Spleen (tissue), 11 donors: Measurements from ENCODE around the gene IL36RN. TPM values are rescaled to one million over a fixed set of nuclear protein-coding genes. Genes with fewer than 3 reads are reported as not detected.

Source experiments
- DNase-seq: peaks from one replicate; pipeline ENCODE4 v3.0.0-alpha.2; 2020
- H3K27ac ChIP-seq, 8 donors: fragments of 200-600 bp; sonication (generic) in 7 of 8; 1 replicate in 4 of 8; 2 replicates in 4 of 8; pipeline versions ENCODE4 v1.5.0 to v1.8.0; 2016 to 2021; ENCODE audit warnings: inconsistent platforms in 4 of 8, mild to moderate bottlenecking in 4 of 8, moderate library complexity in 1 of 8
- H3K27me3 ChIP-seq, 7 donors: fragments of 200-600 bp; sonication (generic) in 6 of 7; replicated peaks in 1 of 7; 1 replicate in 4 of 7; 2 replicates in 3 of 7; pipeline versions ENCODE4 v1.5.0 to v1.8.0; 2016 to 2021; ENCODE audit warnings: inconsistent platforms in 3 of 7, mild to moderate bottlenecking in 1 of 7
- H3K36me3 ChIP-seq, 6 donors: fragments of 200-600 bp; sonication (generic) in 5 of 6; 1 replicate in 4 of 6; 2 replicates in 2 of 6; pipeline versions ENCODE4 v1.5.0 to v1.8.0; 2016 to 2021; ENCODE audit warnings: inconsistent platforms in 2 of 6
- H3K4me1 ChIP-seq, 6 donors: fragments of 200-600 bp; sonication (generic) in 5 of 6; 1 replicate in 3 of 6; 2 replicates in 3 of 6; pipeline versions ENCODE4 v1.5.0 to v1.8.0; 2016 to 2021; ENCODE audit warnings: inconsistent platforms in 3 of 6
- H3K4me3 ChIP-seq, 8 donors: fragments of 200-600 bp; sonication (generic) in 7 of 8; 1 replicate in 4 of 8; 2 replicates in 4 of 8; pipeline versions ENCODE4 v1.5.0 to v1.8.0; 2016 to 2021; ENCODE audit warnings: inconsistent platforms in 4 of 8, mild to moderate bottlenecking in 4 of 8, moderate library complexity in 2 of 8
- H3K9me3 ChIP-seq, 8 donors: fragments of 200-600 bp; sonication (generic) in 7 of 8; 1 replicate in 4 of 8; 2 replicates in 4 of 8; pipeline versions ENCODE4 v1.5.0 to v1.8.0; 2016 to 2021; ENCODE audit warnings: inconsistent platforms in 4 of 8
- CTCF ChIP-seq, 11 experiments: fragments of 200-600 bp in 7 of 11; fragments of 450-650 bp in 4 of 11; sonication (generic) in 4 of 11; IDR thresholded peaks in 8 of 11; conservative IDR thresholded peaks in 3 of 11; 1 replicate in 7 of 11; 2 replicates in 4 of 11; pipeline versions ENCODE4 v1.4.0 to v1.8.0; 2016 to 2021; ENCODE audit warnings: antibody characterized with exemption in 11 of 11, inconsistent platforms in 4 of 11, mild to moderate bottlenecking in 1 of 11
- POLR2A ChIP-seq, 3 donors: fragments of 450-650 bp; IDR thresholded peaks; one replicate each; pipeline ENCODE4 v1.5.1; 2017; ENCODE audit warnings: antibody characterized with exemption in 3 of 3, mild to moderate bottlenecking in 1 of 3
- POLR2AphosphoS5 ChIP-seq, 3 donors: sonication (generic); formaldehyde crosslinking; IDR thresholded peaks; one replicate each; pipeline ENCODE4 v1.5.1; 2017; ENCODE audit warnings: antibody characterized with exemption in 3 of 3
- WGBS, 5 donors: extraction: QIAGEN DNeasy Blood & Tissue Kit in 3 of 5; methylation state at CpG; one replicate each; pipeline versions ENCODE4 v1.1.5 to v1.1.7; 2013 to 2018; 5-methylcytosine and 5-hydroxymethylcytosine counted together
- intact Hi-C: fragments of 100-400 bp; cut with DNase I; formaldehyde crosslinking; loops from one replicate; pipeline ENCODE4 v1.15.0; 2023; ENCODE audit warnings: low total_unique reads
- polyA plus RNA-seq, 3 donors: library from polyadenylated mRNA; stranded (reverse); fragments of 200-250 nt; gene quantifications; one replicate each; pipeline ENCODE4 v1.2.1, GENCODE V29; 2013
- total RNA-seq, 7 donors: library from RNA; depleted of rRNA in 3 of 7; stranded (reverse); fragments of >200 nt in 3 of 7; fragmentation: NEBNext Ultra II Directional in 4 of 7; extraction: Animal tissue kit (Norgen Biotek cat#: 25700) in 4 of 7; gene quantifications; one replicate each; pipeline versions ENCODE4 v1.1.0 to v1.2.1, GENCODE V29; 2016 to 2021
- donor health status: healthy with polysubstance abuse.
- donor health status: DM: no; HTN: no; CAD: no; lungs with moderate emphysema.
- donor health status: DM: no; HTN: no; CAD: no.
- donor health status: Bipolar disorder and iron deficiency.
- donor health status: healthy.
- donor health status: DM: no; HTN: no; CAD: no.
- donor health status: DM: yes; HTN: yes; CAD: no.

Gene IL36RN
- total and polyA plus RNA-seq, 10 donors: not detected

DNA sequence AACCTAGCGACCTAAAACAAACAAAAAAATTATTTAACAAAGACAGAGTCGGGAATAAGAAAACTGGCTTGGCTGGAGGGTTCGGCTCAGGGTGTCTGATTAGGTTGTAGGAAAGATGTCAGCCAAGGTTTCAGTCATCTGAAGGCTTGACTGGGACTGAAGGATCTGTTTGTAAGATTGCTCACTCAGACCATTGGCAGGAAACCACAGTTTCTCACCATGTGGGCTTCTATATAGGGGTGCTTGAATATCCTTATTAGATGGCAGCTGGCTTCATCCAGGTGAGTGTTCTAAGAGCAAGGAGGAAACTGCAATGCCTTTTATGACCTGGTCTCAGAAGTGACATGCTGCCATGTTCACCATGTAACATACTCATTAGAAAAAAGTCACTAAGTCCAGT, 5.3 kb upstream of the IL36RN start:
- H3K4me3 ChIP-seq: no peak overlapping the region
- no peak for TF ChIP-seq POLR2A (IDR thresholded peaks at IDR 0.05)
- TF ChIP-seq POLR2AphosphoS5 (IDR thresholded peaks at IDR 0.05): no peak
- TF ChIP-seq CTCF (IDR thresholded peaks at IDR 0.05 in 8 of 11, conservative IDR thresholded peaks at IDR 0.05 in 3 of 11): no peak
- H3K4me1 ChIP-seq: no peaks in the 10 kb centered on the region
- H3K27me3 ChIP-seq: peaks cover 0 to 14% (median 0%) of the 10 kb centered on the region in 7 donors
- H3K27ac ChIP-seq: no peak overlapping the region
- H3K36me3 ChIP-seq: no peaks in the 10 kb centered on the region
- peaks cover 0 to 40% (median 27%) of the 10 kb centered on the region in 8 donors for H3K9me3 ChIP-seq
- WGBS, 5 donors: 72 to 82% (median 74%) methylated on average over 3 of the region's 3 CpGs
- intact Hi-C loops: no loop called here
- no peak for DNase-seq

- Histone ChIP-seq H3K27me3 (peaks cover 0 to 16% (median 0%) of the 10 kb centered on the region in 7 donors), H3K4me1 (no peaks in the 10 kb centered on the region), H3K27ac (no peak overlapping the region), H3K9me3 (peaks cover 0 to 40% (median 27%) of the 10 kb centered on the region in 8 donors), H3K36me3 (no peaks in the 10 kb centered on the region), H3K4me3 (no peak overlapping the region)
- TF ChIP-seq POLR2A (IDR thresholded peaks at IDR 0.05): no peak
- TF ChIP-seq POLR2AphosphoS5 (IDR thresholded peaks at IDR 0.05): no peak
- TF ChIP-seq CTCF (IDR thresholded peaks at IDR 0.05 in 8 of 11, conservative IDR thresholded peaks at IDR 0.05 in 3 of 11): no peak
- intact Hi-C loops: no loop called here
- DNase-seq: no peak
Observed at GRCh38 chr2:113054066-113054465, 4.9 kb upstream of the IL36RN start.

- DNase-seq: no peak
- peaks cover 0 to 18% (median 0%) of the 10 kb centered on the region in 7 donors for H3K27me3 ChIP-seq
- no peak overlapping the region for H3K4me3 ChIP-seq
- no peaks in the 10 kb centered on the region for H3K36me3 ChIP-seq
- no peak for TF ChIP-seq CTCF (IDR thresholded peaks at IDR 0.05 in 8 of 11, conservative IDR thresholded peaks at IDR 0.05 in 3 of 11)
- no peak for TF ChIP-seq POLR2A (IDR thresholded peaks at IDR 0.05)
- no peak for TF ChIP-seq POLR2AphosphoS5 (IDR thresholded peaks at IDR 0.05)
- 69 to 83% (median 72%) methylated on average over 1 of the region's 1 CpG for WGBS, 5 donors
- no peak overlapping the region for H3K27ac ChIP-seq
- peaks cover 0 to 27% (median 21%) of the 10 kb centered on the region in 8 donors for H3K9me3 ChIP-seq
- intact Hi-C loops: no loop called here
- no peaks in the 10 kb centered on the region for H3K4me1 ChIP-seq
Observed at GRCh38 chr2:113056521-113056920, 2.5 kb upstream of the IL36RN start.

DNA sequence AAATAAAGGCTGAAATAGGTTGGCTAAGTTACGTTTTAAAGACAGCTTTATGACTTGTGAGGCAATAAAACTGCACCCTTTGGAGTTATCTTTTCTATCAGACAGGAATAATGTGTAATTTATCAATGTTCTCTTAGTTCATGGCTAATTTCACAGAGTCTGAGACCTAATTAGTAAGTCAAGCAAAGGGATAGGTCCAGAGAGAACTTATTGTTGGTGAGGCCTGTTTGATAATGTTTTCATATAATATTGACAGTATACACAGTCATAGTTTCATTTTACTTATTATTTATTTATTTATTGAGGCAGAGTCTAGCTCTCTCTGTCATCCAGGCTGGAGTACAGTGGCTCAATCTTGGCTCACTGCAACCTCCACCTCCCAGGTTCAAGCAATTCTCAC, 1.9 kb upstream of the IL36RN start:
- Histone ChIP-seq H3K4me1 (no peaks in the 10 kb centered on the region), H3K9me3 (peaks cover 0 to 27% (median 21%) of the 10 kb centered on the region in 8 donors), H3K4me3 (no peak overlapping the region), H3K27me3 (peaks cover 0 to 13% (median 0%) of the 10 kb centered on the region in 7 donors), H3K36me3 (no peaks in the 10 kb centered on the region), H3K27ac (no peak overlapping the region)
- intact Hi-C loops: no loop called here
- no peak for TF ChIP-seq POLR2AphosphoS5 (IDR thresholded peaks at IDR 0.05)
- TF ChIP-seq POLR2A (IDR thresholded peaks at IDR 0.05): no peak
- no peak for TF ChIP-seq CTCF (IDR thresholded peaks at IDR 0.05 in 8 of 11, conservative IDR thresholded peaks at IDR 0.05 in 3 of 11)
- DNase-seq: no peak
- 71 to 83% (median 80%) methylated on average over 1 of the region's 1 CpG for WGBS, 5 donors
